ENCODE results near the gene PNCK.
A peak's percentile ranks its signal among the peaks of the same experiment; 100 is the strongest.
"Not testable (repeated sequence)": the region's sequence is repeated elsewhere in the genome, so short reads cannot be mapped to it uniquely, and the experiment has no call there.

PNCK gene

DNA sequence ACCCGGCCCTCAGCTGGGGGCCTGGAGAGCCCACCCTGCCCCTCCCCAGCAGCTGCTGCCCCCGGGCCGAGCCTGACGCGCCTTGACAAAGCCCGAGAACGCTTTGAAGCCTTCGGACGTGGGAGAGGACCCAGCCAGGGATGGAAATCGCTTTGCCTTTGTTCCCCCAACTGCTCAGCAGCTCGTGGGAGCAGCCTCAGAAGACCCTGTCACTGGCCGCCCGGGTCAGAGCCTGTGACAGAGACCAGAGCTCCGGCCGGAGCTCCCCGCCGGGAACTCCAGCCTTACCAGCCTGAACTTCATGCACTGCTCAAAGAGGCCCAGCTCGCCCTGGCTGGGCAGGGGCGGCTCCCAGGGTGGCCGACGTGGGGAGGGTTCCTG is 11.5 kb upstream of the PNCK start:
- H3K27ac Mint-ChIP-seq: no peak overlapping the region
- H3K36me3 Mint-ChIP-seq (ENCODE audit: low read depth): no peaks in the 10 kb centered on the region
- no peaks in the 10 kb centered on the region for H3K9me3 Mint-ChIP-seq
- peaks cover 11% of the 10 kb centered on the region for H3K27me3 Mint-ChIP-seq
- no peak overlapping the region for H3K4me3 Mint-ChIP-seq
- ATAC-seq (no peak), DNase-seq (no peak)
- H3K4me1 Mint-ChIP-seq: no peaks in the 10 kb centered on the region

DNA sequence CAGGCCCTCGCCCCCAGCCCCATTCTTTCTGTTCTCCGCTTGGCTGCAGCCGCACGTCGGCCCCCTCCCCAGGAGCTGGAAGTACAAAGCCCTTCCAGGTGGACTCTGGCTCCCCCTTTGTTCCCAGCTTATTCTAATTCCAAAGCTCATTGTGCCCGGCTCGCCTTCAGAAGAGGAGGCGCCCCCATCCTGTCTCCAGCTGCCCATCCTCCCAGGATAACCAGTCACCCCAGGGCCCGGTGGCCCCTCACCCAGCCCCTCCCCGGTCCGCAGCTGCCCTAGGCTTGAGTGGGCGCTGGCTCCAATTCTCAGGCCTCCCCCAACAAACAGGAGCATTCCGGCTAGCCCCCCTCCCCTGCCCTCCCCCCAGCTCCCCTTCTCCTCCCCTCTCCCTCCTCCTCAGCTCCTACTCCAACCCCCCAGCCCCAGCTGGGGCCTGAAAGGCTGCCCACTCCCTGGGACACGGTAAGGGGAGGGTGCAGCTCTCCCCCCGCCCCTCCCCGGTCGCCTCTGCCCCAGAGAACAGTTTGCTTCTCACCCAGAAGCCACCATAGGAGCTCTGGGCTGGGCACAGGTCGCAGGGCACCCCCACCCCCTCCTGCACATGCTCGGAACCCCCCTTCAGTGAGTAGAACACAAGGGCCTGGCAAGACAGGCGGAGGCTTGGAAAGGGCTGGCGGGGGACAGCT is 11.0 kb upstream of the PNCK start:
- no peak overlapping the region for H3K27ac Mint-ChIP-seq
- DNase-seq: no peak
- H3K9me3 Mint-ChIP-seq: no peaks in the 10 kb centered on the region

DNA sequence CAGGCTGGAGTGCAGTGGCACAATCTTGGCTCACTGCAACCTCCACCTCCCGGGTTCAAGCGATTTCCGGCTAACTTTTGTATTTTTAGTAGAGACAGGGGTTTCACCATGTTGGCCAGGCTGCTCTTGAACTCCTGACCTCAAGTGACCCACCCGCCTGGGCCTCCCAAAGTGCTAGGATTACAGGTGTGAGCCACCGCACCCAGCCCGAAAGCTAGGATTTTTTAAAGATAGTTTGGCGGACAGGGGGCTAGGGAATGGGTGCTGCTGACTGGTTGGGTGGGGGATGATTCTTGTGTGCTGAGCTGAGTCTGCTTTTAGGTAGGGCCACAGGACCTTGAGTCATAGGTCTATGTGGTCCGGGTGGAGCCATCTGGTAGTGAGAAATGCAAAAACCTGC is 9.9 kb upstream of the PNCK start:
- H3K27ac Mint-ChIP-seq; H3K27me3 Mint-ChIP-seq; H3K4me1 Mint-ChIP-seq; H3K4me3 Mint-ChIP-seq; H3K9me3 Mint-ChIP-seq; H3K36me3 Mint-ChIP-seq (ENCODE audit: low read depth); DNase-seq; ATAC-seq: not testable (repeated sequence)

More for the DNA sequence above, 11.0 kb upstream of the PNCK start:
- Mint-ChIP-seq H3K4me3 (no peak overlapping the region), H3K27me3 (peaks cover 9% of the 10 kb centered on the region), H3K36me3 (ENCODE audit: low read depth) (no peaks in the 10 kb centered on the region), H3K4me1 (no peaks in the 10 kb centered on the region)
- ATAC-seq: no peak

DNA sequence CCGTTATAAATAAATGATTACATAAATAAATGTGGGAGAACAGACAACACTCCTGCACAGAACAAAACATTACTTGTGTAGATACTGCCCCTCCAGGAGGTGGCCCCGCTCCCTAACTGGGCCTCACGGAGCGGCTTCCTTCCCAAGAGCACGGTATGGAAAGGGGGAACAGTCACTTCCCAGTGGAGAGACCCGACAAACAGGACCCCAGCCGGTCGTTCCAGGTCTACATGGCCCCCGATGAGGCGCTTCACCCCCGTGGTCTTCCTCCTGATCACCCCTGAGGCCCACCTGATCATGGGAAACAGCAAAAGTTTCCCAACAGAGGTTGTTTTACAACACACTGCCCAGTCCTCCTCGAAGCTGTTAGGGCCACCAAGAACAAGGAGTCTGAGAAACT is 7.6 kb upstream of the PNCK start:
- ATAC-seq (no peak), DNase-seq (no peak)
- Mint-ChIP-seq H3K4me1 (no peaks in the 10 kb centered on the region), H3K36me3 (ENCODE audit: low read depth) (no peaks in the 10 kb centered on the region), H3K27me3 (peaks cover 2% of the 10 kb centered on the region), H3K27ac (no peak overlapping the region), H3K9me3 (no peaks in the 10 kb centered on the region), H3K4me3 (no peak overlapping the region)

DNA sequence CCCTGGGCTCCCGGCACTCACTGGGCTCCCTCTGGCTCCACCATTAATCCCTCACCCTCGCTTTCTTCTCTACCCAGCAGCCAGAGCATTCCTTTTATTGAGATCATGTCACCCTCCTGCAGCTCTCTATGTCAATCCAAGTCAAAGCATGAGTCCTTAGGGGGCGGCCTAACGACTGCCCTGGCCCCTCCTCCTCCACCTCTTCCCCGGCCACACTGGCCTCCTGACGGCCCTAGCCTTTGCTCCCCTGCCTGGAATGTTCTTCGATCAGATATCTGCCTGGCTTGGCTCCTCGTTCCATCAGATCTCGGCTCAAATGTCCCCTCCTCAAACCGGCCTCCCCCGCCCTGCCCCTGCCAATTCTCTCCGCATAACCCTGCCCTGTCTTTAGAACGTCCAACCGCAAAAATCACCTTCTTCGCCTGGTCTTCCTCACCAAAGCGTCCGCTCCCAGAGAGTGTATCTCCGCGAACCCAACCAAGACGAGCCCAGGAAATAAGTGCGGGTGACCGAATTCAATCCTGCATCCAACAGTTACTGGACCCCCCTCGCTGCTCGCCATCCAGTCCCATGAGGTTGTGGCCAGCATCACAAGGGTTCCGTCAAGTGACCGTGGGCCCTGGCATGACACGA is 722 bp upstream of the PNCK start:
- Mint-ChIP-seq H3K36me3 (ENCODE audit: low read depth) (no peaks in the 10 kb centered on the region), H3K4me3 (no peak overlapping the region), H3K4me1 (peaks cover 3% of the 10 kb centered on the region), H3K27me3 (peaks cover 21% of the 10 kb centered on the region), H3K27ac (no peak overlapping the region), H3K9me3 (no peaks in the 10 kb centered on the region)
- DNase-seq (no peak), ATAC-seq (no peak)

DNA sequence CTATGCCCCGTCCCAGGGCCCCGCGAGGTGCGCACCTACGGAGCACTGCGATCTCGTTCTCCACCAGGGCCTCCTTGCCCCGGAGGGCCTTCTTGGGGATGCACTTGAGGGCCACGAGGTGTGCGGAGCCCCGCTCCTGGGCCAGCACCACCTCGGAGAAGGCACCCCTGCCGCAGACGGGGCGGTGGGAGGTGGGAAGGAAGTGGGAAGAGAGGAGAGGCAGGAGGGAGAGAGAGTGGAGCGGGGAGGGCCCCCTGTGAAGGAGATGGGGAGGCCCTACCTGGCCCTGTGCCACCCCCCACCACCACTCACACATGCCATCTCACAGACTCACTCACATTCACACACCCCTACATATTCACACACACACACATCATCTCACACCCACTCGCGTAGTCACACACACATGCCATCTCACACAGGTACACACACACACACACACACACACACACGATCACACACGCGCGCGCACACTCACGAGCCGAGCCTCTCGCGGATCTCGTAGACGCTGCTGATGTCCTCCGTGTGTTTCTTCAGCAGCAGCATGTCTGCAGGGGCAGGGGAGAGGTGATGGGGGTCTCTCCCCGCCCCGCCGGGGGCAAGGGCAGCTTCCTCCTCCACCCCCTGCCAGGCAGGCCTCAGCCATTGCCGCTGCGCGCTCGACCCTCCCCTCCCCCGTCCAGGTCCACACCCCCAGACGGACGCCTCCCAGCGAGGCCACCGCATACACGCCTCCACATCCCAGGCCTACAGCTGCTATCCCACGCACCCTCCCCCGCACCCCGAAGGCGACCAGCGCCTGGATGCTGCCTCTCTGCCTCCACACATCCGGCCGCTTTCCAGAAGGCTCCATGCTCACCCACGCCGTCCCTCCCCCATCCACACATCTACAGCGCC is 834 bp downstream of the PNCK start:
- no peak for DNase-seq
- Mint-ChIP-seq H3K9me3 (no peaks in the 10 kb centered on the region), H3K27me3 (peaks cover 21% of the 10 kb centered on the region), H3K4me3 (no peak overlapping the region), H3K36me3 (ENCODE audit: low read depth) (no peaks in the 10 kb centered on the region), H3K27ac (no peak overlapping the region), H3K4me1 (peaks cover 4% of the 10 kb centered on the region)
- no peak for ATAC-seq

DNA sequence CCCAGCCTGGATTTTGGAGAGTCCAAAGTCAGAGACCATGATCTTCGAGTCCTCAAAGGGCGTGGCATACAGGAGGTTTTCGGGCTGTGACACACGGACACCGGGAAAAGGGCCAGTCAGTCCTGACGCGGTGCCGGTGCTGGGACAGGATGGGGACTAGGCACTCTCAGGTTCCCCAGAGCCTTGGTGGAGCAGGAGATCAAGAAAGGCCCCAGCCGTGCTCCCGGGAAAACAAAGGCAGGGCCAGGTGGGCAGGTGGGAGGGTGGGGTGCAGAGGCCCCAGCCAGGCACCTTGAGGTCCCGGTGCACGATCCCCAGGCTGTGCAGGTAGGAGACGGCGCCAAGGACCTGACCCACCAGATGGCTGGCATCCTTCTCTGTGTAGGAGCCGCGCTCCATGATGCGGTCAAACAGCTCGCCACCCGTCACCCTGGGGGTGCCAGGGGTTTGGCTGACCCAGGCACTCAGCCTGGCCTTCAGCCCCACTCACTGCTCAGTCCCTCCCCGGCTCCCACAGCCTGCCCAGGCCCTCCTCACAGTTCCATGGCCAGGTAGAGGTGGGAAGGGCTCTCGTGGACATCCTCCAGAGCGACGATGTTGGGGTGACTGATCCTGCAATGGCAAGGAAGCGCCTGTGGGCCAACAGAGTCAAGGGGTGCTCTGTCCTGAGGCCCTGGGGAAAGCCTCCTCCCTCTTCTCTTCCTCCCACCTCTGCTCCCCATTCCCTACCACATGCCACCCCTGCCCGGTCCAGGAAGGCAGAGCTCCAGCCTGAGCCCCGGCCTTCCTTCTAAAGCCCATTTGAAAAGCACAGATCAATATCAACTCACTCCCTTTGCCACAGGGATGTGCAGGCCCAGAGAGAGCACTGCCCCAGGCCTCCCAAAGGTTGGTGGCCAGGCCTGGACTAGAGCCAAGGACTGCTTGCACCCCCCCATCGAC is 1.8 kb downstream of the PNCK start:
- Mint-ChIP-seq H3K4me1 (peaks cover 6% of the 10 kb centered on the region), H3K9me3 (no peaks in the 10 kb centered on the region), H3K27ac (no peak overlapping the region), H3K27me3 (peaks cover 23% of the 10 kb centered on the region), H3K4me3 (no peak overlapping the region), H3K36me3 (ENCODE audit: low read depth) (no peaks in the 10 kb centered on the region)
- DNase-seq (no peak), ATAC-seq (no peak)

DNA sequence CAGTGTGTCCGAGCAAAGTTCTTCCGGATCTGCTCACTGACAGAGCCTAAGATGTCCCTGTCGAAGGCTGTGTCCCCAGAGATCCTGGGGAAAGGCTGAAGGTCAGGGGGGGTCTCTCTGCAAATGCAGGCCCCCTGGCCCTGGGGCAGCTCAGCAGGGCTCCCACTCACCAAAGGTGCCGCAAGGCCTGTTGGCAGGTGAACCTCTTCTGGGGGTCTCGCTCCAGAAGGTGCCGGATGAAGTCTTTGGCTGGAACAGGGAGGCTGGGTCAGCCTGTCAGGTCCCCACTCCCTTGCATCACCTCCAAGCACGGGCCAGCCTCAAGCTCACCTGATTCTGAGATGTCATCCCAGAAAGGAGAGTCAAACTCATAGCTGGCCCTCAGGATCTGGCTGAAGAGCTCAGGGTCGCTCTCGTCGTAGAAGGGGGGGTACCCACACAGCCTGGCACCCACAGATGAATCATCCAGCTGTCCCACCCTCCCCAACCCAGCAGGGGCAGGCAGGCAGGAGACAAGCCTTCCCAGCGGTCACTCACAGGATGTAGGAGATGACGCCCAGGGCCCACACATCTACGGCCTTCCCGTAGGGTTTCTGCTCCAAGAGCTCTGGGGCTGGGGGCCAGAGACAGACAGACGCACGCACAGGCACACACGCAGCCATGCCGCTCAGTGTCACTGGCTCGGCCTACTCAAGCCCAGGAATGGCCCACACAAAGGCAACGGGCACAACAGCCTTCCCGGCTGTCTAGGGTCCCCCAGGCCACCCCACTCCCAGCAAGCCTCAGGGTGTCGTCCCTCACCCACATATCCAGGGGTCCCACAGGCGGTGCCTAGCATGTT is 2.6 kb downstream of the PNCK start:
- H3K27ac Mint-ChIP-seq: no peak overlapping the region
- no peaks in the 10 kb centered on the region for H3K36me3 Mint-ChIP-seq (ENCODE audit: low read depth)
- ATAC-seq: no peak
- H3K4me3 Mint-ChIP-seq: no peak overlapping the region
- DNase-seq: no peak
- peaks cover 21% of the 10 kb centered on the region for H3K27me3 Mint-ChIP-seq
- no peaks in the 10 kb centered on the region for H3K9me3 Mint-ChIP-seq
- H3K4me1 Mint-ChIP-seq: peaks cover 6% of the 10 kb centered on the region

DNA sequence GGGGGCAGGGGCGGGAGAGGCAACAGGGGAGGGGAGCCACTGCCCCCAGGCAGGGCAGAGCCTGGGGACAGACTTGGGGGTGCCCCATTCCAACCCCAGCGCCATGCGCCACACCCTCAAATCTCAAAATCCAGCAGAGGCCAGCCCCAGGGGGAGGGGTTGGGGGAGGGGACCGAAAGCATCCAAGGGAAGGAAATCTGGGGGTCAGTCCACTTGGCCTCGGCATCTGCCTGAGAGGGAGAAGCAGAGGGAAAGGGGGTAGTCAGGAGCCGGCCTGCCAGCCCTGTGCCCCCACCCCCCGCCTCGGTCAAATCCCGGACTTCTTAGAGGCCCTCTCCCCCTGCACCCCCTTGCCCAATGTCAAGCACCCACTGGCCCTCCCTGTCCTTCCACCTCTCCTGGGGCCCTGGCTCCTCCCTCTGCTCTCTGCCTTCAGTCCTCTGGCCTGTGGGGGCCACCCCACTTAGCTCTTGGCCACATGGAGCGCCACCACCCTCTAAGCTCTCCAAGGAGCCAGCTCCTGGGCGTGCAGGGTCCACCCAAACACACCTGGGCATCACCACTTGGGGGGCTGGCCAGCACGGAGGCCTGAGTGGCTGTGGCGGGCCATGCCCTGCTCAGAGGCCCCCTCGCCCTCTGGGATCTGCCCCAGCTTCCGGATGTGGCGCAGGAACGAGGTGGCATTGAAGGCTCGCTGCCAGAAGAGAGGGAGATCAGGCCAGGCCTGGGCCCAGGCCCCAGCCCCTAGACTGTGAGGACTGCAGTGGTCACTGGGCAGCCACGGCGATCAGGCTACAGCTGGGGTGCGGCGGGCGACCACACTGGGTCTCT is 3.5 kb downstream of the PNCK start:
- ATAC-seq (no peak), DNase-seq (no peak)
- no peak overlapping the region for H3K27ac Mint-ChIP-seq
- no peaks in the 10 kb centered on the region for H3K36me3 Mint-ChIP-seq (ENCODE audit: low read depth)
- peaks cover 6% of the 10 kb centered on the region for H3K4me1 Mint-ChIP-seq
- H3K9me3 Mint-ChIP-seq: no peaks in the 10 kb centered on the region
- H3K27me3 Mint-ChIP-seq: peaks cover 19% of the 10 kb centered on the region
- no peak overlapping the region for H3K4me3 Mint-ChIP-seq

DNA sequence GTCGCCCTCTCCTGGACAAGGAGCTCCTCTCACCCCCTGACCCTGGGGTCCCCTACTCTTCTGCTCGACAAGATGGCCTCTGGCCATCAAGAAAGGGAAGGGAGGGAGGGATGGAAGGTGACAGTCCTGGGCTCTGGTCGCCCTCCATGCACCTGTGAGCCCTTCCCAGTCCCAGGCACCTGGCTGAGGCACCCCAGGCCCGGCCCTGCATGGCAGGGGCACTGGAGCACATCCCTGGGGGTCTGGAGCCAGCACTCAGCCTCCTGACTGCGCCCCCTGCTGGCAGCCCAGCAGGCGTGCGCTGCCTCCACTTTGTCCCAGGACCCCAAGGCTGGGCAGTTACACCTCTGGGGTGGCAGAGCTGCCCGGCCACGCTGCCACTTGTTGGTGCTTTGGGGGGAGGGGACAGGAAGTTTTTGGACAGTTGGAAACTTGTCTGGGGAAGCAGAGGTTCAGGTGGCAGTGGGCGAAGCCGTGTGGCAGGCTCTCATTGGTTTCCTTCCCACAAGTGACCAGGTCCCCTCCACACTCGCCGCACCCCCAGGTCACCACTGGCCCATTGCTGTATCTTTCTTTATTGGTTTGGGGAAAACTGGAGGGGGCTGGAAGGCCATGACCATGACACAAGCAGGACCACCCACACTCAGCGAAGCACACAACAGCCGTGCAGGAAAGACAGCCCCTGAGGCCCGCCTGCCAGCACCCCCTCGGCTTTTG is 4.3 kb downstream of the PNCK start:
- H3K36me3 Mint-ChIP-seq (ENCODE audit: low read depth): no peaks in the 10 kb centered on the region
- DNase-seq (peak; percentile 51), ATAC-seq (no peak)
- H3K4me3 Mint-ChIP-seq: no peak overlapping the region
- peaks cover 6% of the 10 kb centered on the region for H3K4me1 Mint-ChIP-seq
- no peaks in the 10 kb centered on the region for H3K9me3 Mint-ChIP-seq
- H3K27me3 Mint-ChIP-seq: peaks cover 13% of the 10 kb centered on the region
- H3K27ac Mint-ChIP-seq: no peak overlapping the region

DNA sequence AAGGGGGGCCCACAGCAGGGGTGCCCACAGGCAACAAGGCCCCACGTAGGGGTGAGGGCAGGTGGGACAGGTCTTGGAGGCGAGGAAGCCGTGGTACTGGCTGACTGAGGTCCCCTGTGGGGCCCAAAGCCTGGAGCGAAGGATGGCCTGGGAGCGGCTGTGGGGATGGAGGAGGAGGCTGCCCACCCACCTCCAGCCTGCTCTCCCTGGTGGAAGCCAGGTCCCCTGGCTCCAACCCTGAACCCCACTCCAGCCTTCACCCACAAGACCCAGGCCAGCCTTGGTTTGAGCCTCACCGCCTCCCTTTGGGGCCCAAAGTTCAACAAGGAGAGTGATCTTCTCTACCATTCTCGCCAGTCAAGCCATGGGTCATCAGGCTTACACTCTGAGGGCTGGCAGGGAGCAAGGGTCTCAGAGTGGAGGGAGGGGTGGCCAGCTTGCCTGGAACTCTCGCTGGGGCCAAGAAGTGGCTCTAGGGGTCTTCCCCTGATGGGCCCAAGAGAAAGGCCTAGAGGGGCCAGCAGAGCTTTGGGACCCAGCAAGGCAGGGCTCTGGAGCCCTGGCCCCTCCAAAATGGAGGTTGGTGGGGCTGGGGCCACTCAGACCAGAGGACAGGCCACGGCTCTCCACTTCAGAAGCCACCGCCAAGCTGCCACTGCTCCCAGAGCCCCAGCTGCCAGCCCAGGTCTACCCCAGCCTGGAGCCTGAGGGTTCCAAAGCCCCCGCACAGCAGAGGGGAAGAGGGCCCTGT is 5.0 kb downstream of the PNCK start:
- Mint-ChIP-seq H3K4me3 (no peak overlapping the region), H3K9me3 (no peaks in the 10 kb centered on the region), H3K4me1 (peaks cover 5% of the 10 kb centered on the region), H3K36me3 (ENCODE audit: low read depth) (no peaks in the 10 kb centered on the region), H3K27ac (no peak overlapping the region), H3K27me3 (peaks cover 9% of the 10 kb centered on the region)
- DNase-seq (no peak), ATAC-seq (no peak)

DNA sequence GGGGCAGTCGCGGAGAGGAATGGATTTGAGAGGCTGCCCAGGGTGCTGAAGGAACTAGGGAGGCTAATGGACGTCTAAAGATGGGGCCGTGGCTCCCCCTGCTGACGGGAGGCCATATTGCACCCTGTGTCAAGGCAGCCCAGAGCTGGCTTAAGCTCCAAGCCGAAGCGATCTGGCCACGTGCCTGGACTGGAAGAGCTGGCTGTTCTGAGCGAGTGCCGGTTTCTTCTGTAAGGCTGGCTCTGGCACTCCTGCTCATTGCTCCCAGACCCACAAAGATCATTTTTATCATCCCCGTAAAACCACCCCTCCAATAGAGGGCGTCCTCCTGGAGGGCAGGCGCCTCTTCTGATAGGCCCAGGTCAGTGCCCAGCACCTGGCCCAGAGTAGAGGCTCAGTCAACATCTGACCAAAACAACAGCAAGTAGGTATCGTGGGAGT is 5.6 kb downstream of the PNCK start:
- Mint-ChIP-seq H3K9me3 (no peaks in the 10 kb centered on the region), H3K4me1 (peaks cover 5% of the 10 kb centered on the region), H3K27me3 (peaks cover 7% of the 10 kb centered on the region), H3K4me3 (peak overlapping the region; percentile 57), H3K36me3 (ENCODE audit: low read depth) (no peaks in the 10 kb centered on the region), H3K27ac (no peak overlapping the region)
- ATAC-seq (peak; percentile 83), DNase-seq (peak; percentile 81)
